ENCODE results near the gene SLC31A2.

GRCh38 chr9:113139225-113139829 is 11.5 kb upstream of the SLC31A2 start:
- TF ChIP-seq, protein P1, sequence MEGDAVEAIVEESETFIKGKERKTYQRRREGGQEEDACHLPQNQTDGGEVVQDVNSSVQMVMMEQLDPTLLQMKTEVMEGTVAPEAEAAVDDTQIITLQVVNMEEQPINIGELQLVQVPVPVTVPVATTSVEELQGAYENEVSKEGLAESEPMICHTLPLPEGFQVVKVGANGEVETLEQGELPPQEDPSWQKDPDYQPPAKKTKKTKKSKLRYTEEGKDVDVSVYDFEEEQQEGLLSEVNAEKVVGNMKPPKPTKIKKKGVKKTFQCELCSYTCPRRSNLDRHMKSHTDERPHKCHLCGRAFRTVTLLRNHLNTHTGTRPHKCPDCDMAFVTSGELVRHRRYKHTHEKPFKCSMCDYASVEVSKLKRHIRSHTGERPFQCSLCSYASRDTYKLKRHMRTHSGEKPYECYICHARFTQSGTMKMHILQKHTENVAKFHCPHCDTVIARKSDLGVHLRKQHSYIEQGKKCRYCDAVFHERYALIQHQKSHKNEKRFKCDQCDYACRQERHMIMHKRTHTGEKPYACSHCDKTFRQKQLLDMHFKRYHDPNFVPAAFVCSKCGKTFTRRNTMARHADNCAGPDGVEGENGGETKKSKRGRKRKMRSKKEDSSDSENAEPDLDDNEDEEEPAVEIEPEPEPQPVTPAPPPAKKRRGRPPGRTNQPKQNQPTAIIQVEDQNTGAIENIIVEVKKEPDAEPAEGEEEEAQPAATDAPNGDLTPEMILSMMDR (IDR thresholded peaks at IDR 0.05), result no peak
- TF ChIP-seq EP300 (IDR thresholded peaks at IDR 0.05), result no peak

Measured in ovary (tissue), 3 donors.